Measurements from ENCODE around the gene HOXD8. TPM values are rescaled to one million over a fixed set of nuclear protein-coding genes. Genes with fewer than 3 reads are reported as not detected.

The HOXD8 gene
- total and polyA plus RNA-seq, 8 donors, result 0.32 to 2.9 (median 1.8) TPM

DNA sequence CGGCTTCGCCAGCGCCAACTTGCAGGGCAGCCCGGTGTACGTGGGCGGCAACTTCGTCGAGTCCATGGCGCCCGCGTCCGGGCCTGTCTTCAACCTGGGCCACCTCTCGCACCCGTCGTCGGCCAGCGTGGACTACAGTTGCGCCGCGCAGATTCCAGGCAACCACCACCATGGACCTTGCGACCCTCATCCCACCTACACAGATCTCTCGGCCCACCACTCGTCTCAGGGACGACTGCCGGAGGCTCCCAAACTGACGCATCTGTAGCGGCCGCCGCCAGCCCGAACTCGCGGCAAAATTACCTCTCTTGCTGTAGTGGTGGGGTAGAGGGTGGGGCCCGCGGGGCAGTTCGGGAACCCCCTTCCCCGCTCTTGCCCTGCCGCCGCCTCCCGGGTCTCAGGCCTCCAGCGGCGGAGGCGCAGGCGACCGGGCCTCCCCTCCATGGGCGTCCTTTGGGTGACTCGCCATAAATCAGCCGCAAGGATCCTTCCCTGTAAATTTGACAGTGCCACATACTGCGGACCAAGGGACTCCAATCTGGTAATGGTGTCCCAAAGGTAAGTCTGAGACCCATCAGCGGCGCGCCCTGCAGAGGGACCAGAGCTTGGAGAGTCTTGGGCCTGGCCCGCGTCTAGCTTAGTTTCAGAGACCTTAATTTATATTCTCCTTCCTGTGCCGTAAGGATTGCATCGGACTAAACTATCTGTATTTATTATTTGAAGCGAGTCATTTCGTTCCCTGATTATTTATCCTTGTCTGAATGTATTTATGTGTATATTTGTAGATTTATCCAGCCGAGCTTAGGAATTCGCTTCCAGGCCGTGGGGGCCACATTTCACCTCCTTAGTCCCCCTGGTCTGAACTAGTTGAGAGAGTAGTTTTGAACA, 42.7 kb downstream of the HOXD8 start:
- H3K4me3 ChIP-seq, result peak overlapping the region in 1 of 2 donors; percentile 1
- intact Hi-C loops (cut with DNase I), result no loop called here

DNA sequence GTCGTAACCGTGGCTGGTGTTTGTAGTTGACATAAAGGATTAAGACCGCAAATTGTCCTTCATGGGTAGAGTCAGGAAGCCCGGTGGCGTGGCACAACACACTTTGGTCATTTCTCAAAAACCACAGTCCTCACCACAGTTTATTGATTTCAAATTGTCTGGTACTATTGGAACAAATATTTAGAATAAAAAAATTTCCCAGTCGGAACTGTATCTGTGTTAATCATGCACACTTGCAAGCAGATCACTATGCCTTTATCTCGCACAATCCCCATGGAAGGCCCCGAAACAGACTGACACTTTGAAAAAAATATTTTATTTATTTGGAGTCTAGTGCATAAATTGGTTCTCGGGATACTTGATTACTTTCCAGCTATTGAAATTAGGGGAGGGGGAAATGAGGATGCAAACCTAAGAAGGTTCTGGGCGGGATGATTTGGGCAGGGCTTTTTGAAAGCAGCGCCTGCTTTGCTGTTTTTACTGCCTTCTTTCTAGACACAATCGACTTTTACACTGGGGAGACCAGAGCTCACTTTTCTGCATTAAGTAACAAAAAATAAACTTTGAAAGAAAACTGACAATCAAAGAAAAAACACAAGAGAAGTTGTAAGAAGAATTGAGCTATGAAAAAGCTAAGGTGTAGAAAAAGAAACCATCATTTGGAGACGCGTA, 43.5 kb downstream of the HOXD8 start:
- H3K9me3 ChIP-seq, result no peaks in the 10 kb centered on the region
- DNase-seq (no peak), ATAC-seq (no peak)
- H3K27me3 ChIP-seq, result peaks cover 77 to 100% of the 10 kb centered on the region in 2 donors
- no peak overlapping the region for H3K27ac ChIP-seq
- intact Hi-C loops (cut with DNase I), result no loop called here
- no peak for TF ChIP-seq CTCF (IDR thresholded peaks at IDR 0.05)
- H3K4me1 ChIP-seq, result peaks cover 0 to 4% of the 10 kb centered on the region in 2 donors
- no peaks in the 10 kb centered on the region for H3K36me3 ChIP-seq
- H3K4me3 ChIP-seq, result no peak overlapping the region

More for the DNA sequence above, 42.7 kb downstream of the HOXD8 start:
- peak in 1 of 4 donors; percentile 75 for DNase-seq
- Histone ChIP-seq H3K27me3 (peaks cover 77 to 100% of the 10 kb centered on the region in 2 donors), H3K27ac (no peak overlapping the region), H3K9me3 (no peaks in the 10 kb centered on the region), H3K4me1 (no peaks in the 10 kb centered on the region), H3K36me3 (no peaks in the 10 kb centered on the region)
- peak; percentile 47 for ATAC-seq
- TF ChIP-seq CTCF (IDR thresholded peaks at IDR 0.05), result no peak

- no peak for DNase-seq
- no peak overlapping the region for H3K27ac ChIP-seq
- H3K4me3 ChIP-seq, result no peak overlapping the region
- H3K4me1 ChIP-seq, result peaks cover 0 to 9% of the 10 kb centered on the region in 2 donors
- ATAC-seq, result no peak
- H3K36me3 ChIP-seq, result no peaks in the 10 kb centered on the region
- no peak for TF ChIP-seq CTCF (IDR thresholded peaks at IDR 0.05)
- H3K9me3 ChIP-seq, result no peaks in the 10 kb centered on the region
- intact Hi-C loops (cut with DNase I), result no loop called here
- peaks cover 84 to 100% of the 10 kb centered on the region in 2 donors for H3K27me3 ChIP-seq
Observed at GRCh38 chr2:176173567-176174381, 44.3 kb downstream of the HOXD8 start.

DNA sequence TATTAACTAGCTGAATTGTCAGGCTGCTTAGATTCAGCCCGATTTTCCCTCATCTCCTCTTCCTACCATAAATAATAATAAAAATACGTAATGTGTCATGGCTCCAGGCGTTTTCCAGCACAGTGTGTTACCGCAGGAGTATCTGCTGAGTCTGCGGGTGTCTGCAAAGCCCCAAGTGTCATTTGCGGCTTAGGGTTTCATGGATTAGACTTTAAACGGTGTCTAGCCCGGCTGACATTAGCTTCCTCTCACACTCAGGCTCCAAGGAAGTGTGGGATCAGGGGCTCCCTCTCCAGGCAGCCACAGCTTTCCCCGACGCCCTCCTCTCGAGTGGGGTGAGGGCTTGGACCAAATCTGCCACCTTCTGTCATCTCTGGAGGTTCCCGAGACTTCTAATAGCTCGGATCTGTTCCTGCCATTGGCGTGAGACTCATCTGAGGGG, 44.9 kb downstream of the HOXD8 start:
- Histone ChIP-seq H3K4me1 (peaks cover 0 to 9% of the 10 kb centered on the region in 2 donors), H3K36me3 (no peaks in the 10 kb centered on the region), H3K9me3 (no peaks in the 10 kb centered on the region), H3K27ac (no peak overlapping the region), H3K27me3 (peaks cover 89 to 100% of the 10 kb centered on the region in 2 donors), H3K4me3 (no peak overlapping the region)
- no peak for TF ChIP-seq CTCF (IDR thresholded peaks at IDR 0.05)
- DNase-seq (no peak), ATAC-seq (no peak)
- intact Hi-C loops (cut with DNase I), result no loop called here

Measured in left lung (tissue), 10 donors.